HL-60 (cell line): Measurements from ENCODE around the gene XXYLT1.

ENCODE experiments used
- DNase-seq, 2 experiments: peaks; one replicate each; pipeline ENCODE4 v3.0.0-alpha.2; 2010 to 2020; ENCODE audit warnings: low read depth in 1 of 2, low spot score in 1 of 2
- H3K27ac ChIP-seq: fragments of 250-450 bp; sonication (Bioruptor Pico); replicated peaks from 2 replicates; pipeline ENCODE4 v1.5.1; 2020; ENCODE audit warnings: mild to moderate bottlenecking, moderate library complexity
- H3K27me3 ChIP-seq: fragments of 250-450 bp; sonication (Bioruptor Pico); 2 replicates; pipeline ENCODE4 v1.5.1; 2021; ENCODE audit warnings: mild to moderate bottlenecking, moderate library complexity; ENCODE audit not compliant: insufficient read depth, poor library complexity, severe bottlenecking
- H3K4me3 ChIP-seq: replicated peaks from 2 replicates; pipeline ENCODE4 v1.5.1; 2011; ENCODE audit warnings: mild to moderate bottlenecking, control low read depth, low read length; ENCODE audit not compliant: insufficient read depth
- GABPA ChIP-seq: IDR thresholded peaks from 2 replicates; pipeline ENCODE4 v1.6.1; 2012; ENCODE audit warnings: low read depth
- POLR2AphosphoS5 ChIP-seq: IDR thresholded peaks from 2 replicates; pipeline ENCODE4 v1.6.1; 2012; ENCODE audit warnings: low read depth
- SPI1 ChIP-seq: IDR thresholded peaks from 2 replicates; pipeline ENCODE4 v1.6.1; 2012; ENCODE audit warnings: low read depth, mild to moderate bottlenecking, borderline replicate concordance
- TF ChIP-seq, protein P1 (sequence below): IDR thresholded peaks from one replicate; pipeline ENCODE4 v1.5.1; 2011; ENCODE audit warnings: low read length, control low read depth, inconsistent platforms; ENCODE audit not compliant: insufficient read depth
- TF ChIP-seq, protein P2 (sequence below): IDR thresholded peaks from 2 replicates; pipeline ENCODE4 v1.6.1; 2012; ENCODE audit warnings: low read depth; ENCODE audit not compliant: insufficient replicate concordance

Gene XXYLT1

DNA sequence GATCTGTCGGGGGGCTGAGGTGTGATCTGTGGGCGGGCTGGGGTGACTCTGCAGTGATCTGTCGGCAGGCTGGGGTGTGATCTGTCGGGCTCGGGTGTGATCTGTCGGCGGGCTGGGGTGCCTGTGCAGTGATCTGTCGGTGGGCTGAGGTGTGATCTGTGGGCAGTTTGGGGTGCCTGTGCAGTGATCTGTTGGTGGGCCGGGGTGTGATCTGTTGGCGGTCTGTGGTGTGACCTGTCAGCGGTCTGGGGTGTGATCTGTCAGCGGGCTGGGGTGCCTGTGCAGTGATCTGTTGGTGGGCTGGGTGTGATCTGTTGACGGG, 205.1 kb downstream of the XXYLT1 start:
- Histone ChIP-seq H3K27me3 (no peaks in the 10 kb centered on the region), H3K27ac (no peak overlapping the region), H3K4me3 (no peak overlapping the region)
- TF ChIP-seq, protein P1, sequence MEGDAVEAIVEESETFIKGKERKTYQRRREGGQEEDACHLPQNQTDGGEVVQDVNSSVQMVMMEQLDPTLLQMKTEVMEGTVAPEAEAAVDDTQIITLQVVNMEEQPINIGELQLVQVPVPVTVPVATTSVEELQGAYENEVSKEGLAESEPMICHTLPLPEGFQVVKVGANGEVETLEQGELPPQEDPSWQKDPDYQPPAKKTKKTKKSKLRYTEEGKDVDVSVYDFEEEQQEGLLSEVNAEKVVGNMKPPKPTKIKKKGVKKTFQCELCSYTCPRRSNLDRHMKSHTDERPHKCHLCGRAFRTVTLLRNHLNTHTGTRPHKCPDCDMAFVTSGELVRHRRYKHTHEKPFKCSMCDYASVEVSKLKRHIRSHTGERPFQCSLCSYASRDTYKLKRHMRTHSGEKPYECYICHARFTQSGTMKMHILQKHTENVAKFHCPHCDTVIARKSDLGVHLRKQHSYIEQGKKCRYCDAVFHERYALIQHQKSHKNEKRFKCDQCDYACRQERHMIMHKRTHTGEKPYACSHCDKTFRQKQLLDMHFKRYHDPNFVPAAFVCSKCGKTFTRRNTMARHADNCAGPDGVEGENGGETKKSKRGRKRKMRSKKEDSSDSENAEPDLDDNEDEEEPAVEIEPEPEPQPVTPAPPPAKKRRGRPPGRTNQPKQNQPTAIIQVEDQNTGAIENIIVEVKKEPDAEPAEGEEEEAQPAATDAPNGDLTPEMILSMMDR = no peak
- TF ChIP-seq, protein P2, sequence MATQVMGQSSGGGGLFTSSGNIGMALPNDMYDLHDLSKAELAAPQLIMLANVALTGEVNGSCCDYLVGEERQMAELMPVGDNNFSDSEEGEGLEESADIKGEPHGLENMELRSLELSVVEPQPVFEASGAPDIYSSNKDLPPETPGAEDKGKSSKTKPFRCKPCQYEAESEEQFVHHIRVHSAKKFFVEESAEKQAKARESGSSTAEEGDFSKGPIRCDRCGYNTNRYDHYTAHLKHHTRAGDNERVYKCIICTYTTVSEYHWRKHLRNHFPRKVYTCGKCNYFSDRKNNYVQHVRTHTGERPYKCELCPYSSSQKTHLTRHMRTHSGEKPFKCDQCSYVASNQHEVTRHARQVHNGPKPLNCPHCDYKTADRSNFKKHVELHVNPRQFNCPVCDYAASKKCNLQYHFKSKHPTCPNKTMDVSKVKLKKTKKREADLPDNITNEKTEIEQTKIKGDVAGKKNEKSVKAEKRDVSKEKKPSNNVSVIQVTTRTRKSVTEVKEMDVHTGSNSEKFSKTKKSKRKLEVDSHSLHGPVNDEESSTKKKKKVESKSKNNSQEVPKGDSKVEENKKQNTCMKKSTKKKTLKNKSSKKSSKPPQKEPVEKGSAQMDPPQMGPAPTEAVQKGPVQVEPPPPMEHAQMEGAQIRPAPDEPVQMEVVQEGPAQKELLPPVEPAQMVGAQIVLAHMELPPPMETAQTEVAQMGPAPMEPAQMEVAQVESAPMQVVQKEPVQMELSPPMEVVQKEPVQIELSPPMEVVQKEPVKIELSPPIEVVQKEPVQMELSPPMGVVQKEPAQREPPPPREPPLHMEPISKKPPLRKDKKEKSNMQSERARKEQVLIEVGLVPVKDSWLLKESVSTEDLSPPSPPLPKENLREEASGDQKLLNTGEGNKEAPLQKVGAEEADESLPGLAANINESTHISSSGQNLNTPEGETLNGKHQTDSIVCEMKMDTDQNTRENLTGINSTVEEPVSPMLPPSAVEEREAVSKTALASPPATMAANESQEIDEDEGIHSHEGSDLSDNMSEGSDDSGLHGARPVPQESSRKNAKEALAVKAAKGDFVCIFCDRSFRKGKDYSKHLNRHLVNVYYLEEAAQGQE = no peak
- no peak for DNase-seq

DNA sequence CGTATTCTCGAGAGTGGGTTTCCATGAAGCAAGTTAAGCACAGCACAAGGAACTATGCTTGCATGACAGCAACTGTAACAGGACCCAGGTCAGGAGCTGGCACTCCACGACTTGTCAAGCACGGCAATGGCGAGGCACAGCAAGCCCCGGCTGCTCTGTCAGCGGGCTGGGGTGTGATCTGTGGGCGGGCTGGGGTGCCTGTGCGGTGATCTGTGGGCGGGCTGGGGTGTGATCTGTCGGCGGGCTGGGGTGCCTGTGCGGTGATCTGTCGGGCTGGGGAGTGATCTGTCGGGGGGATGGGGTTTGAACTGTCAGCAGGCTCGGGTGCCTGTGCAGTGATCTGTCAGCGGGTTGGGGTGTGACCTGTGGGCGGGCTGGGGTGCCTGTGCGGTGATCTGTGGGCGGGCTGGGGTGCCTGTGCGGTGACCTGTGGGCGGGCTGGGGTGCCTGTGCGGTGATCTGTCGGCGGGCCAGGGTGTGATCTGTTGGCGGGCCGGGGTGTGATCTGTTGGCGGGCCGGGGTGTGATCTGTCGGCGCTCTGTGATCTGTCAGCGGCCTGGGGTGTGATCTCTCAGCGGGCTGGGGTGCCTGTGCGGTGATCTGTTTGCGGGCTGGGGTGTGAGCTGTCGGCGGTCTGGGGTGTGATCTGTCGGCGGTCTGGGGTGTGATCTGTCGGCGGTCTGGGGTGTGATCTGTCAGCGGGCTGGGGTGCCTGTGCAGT, 205.7 kb downstream of the XXYLT1 start:
- no peak overlapping the region for H3K4me3 ChIP-seq
- H3K27ac ChIP-seq = no peak overlapping the region
- DNase-seq = no peak
- no peaks in the 10 kb centered on the region for H3K27me3 ChIP-seq
- no peak for TF ChIP-seq POLR2AphosphoS5
- no peak for TF ChIP-seq GABPA
- no peak for TF ChIP-seq SPI1
- TF ChIP-seq, protein P2 = no peak
- TF ChIP-seq, protein P1 = no peak

DNA sequence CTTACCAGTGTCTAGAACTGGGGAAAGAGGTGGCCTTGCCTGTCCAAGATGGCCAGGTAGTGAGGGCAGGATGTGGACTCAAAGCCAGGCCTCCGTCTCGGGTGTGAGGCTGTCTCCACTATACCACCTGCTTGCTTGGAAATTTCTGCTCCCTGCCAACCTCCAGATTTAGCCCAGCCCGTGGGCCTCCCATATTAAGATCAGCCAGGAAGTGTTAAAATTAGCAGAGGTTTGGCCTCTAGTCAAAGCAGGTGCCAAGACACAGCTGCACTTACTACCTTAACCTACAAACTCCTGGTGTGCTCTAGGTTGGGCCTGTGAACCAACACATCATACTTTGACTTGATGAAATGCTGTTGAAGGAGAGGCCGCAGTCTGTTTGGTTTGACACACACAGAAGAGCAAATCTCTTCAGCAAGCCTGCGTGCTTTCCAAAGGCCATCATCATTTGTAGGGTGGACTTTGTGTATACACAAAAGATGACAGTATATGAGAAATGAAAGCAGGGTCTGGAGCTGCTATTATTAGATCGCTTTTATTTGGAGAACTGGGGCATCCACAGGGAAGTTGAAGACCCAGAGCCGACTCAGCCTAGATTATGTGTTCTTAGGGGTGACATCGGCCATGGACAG, 206.5 kb downstream of the XXYLT1 start:
- DNase-seq = no peak
- no peak overlapping the region for H3K4me3 ChIP-seq
- no peak overlapping the region for H3K27ac ChIP-seq
- TF ChIP-seq POLR2AphosphoS5 (no peak), SPI1 (no peak), GABPA (no peak)
- TF ChIP-seq, protein P1 = no peak
- TF ChIP-seq, protein P2 = no peak
- H3K27me3 ChIP-seq = no peaks in the 10 kb centered on the region
